Measurements from ENCODE around the gene SMIM9.
"Not testable (repeated sequence)": the region's sequence is repeated elsewhere in the genome, so short reads cannot be mapped to it uniquely, and the experiment has no call there.

DNA sequence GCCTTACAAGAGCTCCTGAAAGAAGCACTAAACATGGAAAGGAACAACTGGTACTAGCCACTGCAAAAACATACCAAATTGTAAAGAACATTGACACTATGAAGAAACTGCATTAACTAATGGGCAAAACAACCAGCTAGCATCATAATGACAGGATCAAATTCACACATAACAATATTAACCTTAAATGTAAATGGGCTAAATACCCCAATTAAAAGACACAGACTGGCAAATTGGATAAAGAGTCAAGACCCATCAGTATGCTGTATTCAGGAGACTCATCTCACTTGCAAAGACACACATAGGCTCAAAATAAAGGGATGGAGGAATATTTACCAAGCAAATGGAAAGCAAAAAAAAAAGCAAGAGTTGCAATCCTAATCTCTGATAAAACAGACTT lies 34.1 kb upstream of the SMIM9 start:
- not testable (repeated sequence) for TF ChIP-seq POLR2A (IDR thresholded peaks at IDR 0.05)
- TF ChIP-seq, protein P1, sequence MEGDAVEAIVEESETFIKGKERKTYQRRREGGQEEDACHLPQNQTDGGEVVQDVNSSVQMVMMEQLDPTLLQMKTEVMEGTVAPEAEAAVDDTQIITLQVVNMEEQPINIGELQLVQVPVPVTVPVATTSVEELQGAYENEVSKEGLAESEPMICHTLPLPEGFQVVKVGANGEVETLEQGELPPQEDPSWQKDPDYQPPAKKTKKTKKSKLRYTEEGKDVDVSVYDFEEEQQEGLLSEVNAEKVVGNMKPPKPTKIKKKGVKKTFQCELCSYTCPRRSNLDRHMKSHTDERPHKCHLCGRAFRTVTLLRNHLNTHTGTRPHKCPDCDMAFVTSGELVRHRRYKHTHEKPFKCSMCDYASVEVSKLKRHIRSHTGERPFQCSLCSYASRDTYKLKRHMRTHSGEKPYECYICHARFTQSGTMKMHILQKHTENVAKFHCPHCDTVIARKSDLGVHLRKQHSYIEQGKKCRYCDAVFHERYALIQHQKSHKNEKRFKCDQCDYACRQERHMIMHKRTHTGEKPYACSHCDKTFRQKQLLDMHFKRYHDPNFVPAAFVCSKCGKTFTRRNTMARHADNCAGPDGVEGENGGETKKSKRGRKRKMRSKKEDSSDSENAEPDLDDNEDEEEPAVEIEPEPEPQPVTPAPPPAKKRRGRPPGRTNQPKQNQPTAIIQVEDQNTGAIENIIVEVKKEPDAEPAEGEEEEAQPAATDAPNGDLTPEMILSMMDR (IDR thresholded peaks at IDR 0.05), result not testable (repeated sequence)
